T-helper 2 cell treated with Interferon-gamma antibody and Interleukin-4, amounts not matched to agents 5 μg/mL and 100 μg/mL, for 36 hours (primary cell): ENCODE data around the gene TUFM.

Experiments used
- DNase-seq: peaks from one replicate; pipeline ENCODE4 v3.0.0; 2021; ENCODE audit warnings: low spot score
- H3K27ac Mint-ChIP-seq: one replicate; pipeline ENCODE4 v1.8.0; 2021; ENCODE audit warnings: mild to moderate bottlenecking, mixed read lengths
- H3K27me3 Mint-ChIP-seq: one replicate; pipeline ENCODE4 v1.8.0; 2021; ENCODE audit warnings: low read depth, mixed read lengths
- H3K36me3 Mint-ChIP-seq: one replicate; pipeline ENCODE4 v1.8.0; 2021; ENCODE audit warnings: low read depth, mixed read lengths
- H3K4me1 Mint-ChIP-seq: one replicate; pipeline ENCODE4 v1.8.0; 2021; ENCODE audit warnings: low read depth, mixed read lengths
- H3K4me3 Mint-ChIP-seq: one replicate; pipeline ENCODE4 v1.8.0; 2022; ENCODE audit warnings: mild to moderate bottlenecking, moderate library complexity, mixed read lengths
- H3K9me3 Mint-ChIP-seq: one replicate; pipeline ENCODE4 v1.8.0; 2021; ENCODE audit warnings: mixed read lengths

TUFM gene

DNA sequence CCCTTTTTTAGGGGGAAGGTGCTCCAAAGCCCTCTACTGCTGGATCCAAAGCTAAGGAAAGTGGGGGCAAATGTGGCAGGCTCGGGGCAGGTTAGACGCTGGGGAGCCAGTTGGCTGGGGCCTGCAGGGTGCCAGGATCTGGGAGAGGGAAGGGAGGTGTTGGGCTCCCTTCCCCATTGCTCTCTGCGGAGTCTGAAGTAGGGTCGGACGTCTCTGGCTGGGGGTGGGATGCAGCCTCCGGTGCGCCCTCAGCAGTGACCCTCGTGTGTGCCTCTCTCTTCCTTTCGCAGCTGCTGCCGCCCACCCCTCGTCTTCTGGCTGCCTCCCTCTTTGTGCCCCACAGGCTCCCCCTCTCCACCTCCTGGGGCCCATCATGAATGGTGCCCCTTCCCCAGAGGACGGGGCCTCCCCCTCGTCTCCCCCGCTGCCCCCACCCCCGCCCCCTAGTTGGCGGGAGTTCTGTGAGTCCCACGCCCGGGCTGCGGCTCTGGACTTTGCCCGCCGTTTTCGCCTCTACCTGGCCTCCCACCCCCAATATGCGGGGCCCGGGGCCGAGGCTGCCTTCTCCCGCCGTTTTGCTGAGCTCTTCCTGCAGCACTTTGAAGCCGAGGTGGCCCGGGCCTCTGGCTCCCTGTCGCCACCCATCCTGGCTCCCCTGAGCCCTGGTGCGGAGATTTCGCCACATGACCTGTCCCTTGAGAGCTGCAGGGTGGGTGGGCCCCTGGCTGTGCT, 19.7 kb upstream of the TUFM start:
- H3K4me3 Mint-ChIP-seq = no peak overlapping the region
- no peak for DNase-seq
- no peaks in the 10 kb centered on the region for H3K27me3 Mint-ChIP-seq
- no peaks in the 10 kb centered on the region for H3K9me3 Mint-ChIP-seq
- peaks cover 21% of the 10 kb centered on the region for H3K36me3 Mint-ChIP-seq
- H3K4me1 Mint-ChIP-seq = peaks cover 21% of the 10 kb centered on the region
- H3K27ac Mint-ChIP-seq = no peak overlapping the region

DNA sequence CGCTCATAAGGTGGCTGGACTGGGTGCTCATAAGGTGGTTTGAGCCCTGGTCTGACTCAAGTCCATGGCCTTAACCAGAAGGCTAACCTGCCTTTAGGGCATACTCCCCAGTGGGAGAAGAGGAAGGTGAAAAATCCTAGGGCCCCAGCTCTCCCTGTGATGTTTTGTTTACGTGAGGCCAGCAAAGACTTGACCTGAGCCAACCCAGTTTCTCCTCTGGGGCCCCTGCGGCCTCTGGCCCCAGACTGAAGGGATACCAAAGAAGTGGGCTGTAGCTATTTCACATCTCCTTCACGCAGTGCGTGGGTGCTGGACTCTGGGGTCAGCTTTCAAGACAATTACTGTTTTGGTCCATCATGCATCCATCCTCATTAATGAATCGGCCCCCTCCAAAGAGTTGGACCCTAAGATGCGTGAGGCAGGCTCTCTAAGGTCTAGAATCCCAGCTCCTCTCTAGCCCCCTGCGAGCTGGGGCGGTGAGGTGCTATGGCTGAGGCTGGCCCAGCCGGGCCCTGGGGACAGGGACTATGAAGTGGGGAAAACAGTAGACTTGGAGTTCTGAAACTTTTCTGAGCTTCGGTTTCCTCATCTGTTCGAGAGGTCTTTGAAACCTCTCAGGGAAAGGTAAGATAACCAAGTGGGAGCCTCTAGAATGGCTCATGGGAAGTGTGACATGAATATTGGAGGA, 19.0 kb upstream of the TUFM start:
- Mint-ChIP-seq H3K9me3 (no peaks in the 10 kb centered on the region), H3K27me3 (no peaks in the 10 kb centered on the region), H3K36me3 (peaks cover 16% of the 10 kb centered on the region), H3K4me1 (peaks cover 21% of the 10 kb centered on the region), H3K27ac (no peak overlapping the region), H3K4me3 (peak overlapping the region; percentile 98)
- DNase-seq = no peak

DNA sequence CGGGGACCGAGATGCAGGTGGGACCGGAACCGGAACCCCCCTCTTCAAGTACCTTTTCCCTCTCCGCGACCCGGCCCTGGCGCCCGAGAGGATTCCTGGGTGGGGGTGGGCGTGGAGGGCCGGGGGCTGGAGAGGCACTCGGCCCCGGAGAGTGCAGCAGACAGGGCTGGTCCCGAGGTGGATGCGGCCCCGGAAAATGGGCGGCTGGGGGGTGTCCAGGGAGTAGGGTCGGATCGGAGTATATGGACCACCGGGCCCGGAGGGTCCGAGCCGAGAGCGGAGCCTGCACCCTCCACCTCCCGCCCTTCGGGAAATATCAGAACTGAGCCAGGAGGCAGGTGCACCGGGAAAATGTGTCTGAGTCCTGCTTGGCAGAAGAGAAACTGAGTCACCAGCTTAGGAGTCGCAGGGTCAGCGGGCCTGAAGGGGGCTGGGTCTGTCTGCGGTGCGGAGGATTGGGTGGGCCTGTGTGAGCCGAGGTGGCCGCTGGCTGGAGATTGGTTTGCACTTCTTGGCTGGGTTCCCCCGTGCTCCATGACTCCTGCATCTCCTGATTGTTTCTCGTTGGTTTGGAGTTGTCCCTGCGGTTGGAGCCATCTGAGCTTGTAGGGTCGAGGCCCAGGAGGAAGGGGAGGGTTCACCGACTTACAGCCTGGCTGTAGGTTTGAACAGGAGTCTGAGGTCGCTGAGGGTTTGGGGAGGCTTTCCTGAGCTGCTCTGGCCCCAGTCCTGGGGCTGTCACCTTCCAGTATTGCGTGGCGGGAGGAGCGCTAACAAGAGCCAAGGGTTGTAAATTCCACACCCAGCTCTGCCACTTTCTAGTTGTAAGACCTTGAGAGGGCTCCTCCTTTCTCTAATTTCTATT, 18.0 kb upstream of the TUFM start:
- Mint-ChIP-seq H3K27ac (peak overlapping the region; percentile 97), H3K36me3 (peaks cover 13% of the 10 kb centered on the region), H3K4me1 (peaks cover 21% of the 10 kb centered on the region), H3K9me3 (no peaks in the 10 kb centered on the region), H3K27me3 (no peaks in the 10 kb centered on the region), H3K4me3 (peak overlapping the region; percentile 98)
- no peak for DNase-seq

DNA sequence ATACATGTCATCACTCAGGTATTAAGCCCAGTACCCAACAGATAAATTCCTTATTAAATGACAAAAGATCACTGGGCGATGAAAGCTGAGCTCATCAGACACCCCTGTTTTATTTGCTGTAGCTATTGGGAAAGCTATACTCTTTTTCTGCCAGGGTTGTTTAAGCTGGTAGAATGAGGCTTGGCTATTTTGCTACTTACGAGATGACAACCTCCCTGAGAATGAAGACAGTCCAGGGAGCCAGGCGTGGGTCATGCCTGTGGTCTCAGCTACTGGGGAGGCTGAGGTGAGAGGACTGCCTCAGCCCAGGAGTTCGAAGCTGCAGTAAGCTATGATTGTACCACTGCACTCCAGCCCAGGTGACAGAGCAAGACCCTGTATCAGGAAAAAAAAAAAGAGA, 13.2 kb upstream of the TUFM start:
- H3K27ac Mint-ChIP-seq = no peak overlapping the region
- no peaks in the 10 kb centered on the region for H3K9me3 Mint-ChIP-seq
- H3K4me1 Mint-ChIP-seq = peaks cover 9% of the 10 kb centered on the region
- no peaks in the 10 kb centered on the region for H3K27me3 Mint-ChIP-seq
- peaks cover 5% of the 10 kb centered on the region for H3K36me3 Mint-ChIP-seq
- H3K4me3 Mint-ChIP-seq = no peak overlapping the region
- DNase-seq = no peak

DNA sequence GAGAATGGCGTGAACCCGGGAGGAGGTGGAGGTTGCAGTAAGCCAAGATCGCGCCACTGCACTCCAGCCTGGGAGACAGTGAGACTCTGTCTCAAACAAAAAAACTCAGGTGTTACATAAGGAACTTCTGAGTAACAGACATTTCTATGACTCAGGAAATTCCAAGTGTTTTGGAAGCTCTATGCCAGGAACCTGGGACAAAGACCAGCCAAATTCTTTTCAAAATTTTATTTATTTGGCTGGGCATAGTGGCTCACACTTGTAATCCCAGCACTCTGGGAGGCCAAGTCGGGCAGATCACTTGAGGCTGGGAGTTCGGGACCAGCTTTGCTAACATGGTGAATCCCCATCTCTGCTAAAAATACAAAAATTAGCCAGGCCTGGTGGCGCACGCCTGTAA, 12.3 kb upstream of the TUFM start:
- H3K27ac Mint-ChIP-seq = no peak overlapping the region
- no peaks in the 10 kb centered on the region for H3K27me3 Mint-ChIP-seq
- no peaks in the 10 kb centered on the region for H3K9me3 Mint-ChIP-seq
- H3K4me1 Mint-ChIP-seq = peaks cover 9% of the 10 kb centered on the region
- peaks cover 4% of the 10 kb centered on the region for H3K36me3 Mint-ChIP-seq
- no peak overlapping the region for H3K4me3 Mint-ChIP-seq
- DNase-seq = no peak

DNA sequence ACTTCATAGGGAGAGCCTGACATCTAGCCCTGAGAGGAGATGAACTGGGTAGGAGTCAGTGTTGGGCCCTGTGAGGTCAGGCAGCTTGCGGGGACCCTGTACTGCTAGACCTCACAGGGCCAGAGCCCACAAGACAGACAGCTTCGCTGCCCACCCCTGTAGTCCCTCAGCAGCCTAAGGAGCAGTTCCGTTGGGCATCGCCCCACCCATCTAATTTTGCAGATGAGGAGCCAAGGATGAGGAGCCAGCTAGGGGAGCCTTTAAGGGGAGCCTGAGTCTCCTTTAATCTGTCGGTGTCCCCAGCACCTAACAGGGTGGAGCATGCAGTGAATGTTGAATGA, 755 bp upstream of the TUFM start:
- H3K4me3 Mint-ChIP-seq = peak overlapping the region; percentile 91
- H3K4me1 Mint-ChIP-seq = peaks cover 16% of the 10 kb centered on the region
- peaks cover 33% of the 10 kb centered on the region for H3K36me3 Mint-ChIP-seq
- H3K27ac Mint-ChIP-seq = peak overlapping the region; percentile 97
- H3K27me3 Mint-ChIP-seq = no peaks in the 10 kb centered on the region
- peak; percentile 22 for DNase-seq
- no peaks in the 10 kb centered on the region for H3K9me3 Mint-ChIP-seq

DNA sequence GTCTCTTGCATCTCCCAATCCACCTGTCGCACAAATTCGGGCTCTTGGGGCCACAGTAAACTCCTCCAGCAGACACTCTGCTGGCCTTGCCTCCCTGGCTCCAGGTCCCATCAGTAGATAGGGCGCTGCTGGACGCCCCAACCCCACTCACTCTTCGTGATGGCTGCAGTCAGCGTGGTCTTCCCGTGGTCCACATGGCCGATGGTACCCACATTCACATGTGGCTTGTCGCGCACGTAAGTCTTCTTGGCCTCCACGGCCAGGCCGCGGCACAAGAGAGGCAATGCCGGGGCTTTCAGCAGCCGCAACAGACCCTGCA, 428 bp downstream of the TUFM start:
- H3K27me3 Mint-ChIP-seq = no peaks in the 10 kb centered on the region
- DNase-seq = no peak

DNA sequence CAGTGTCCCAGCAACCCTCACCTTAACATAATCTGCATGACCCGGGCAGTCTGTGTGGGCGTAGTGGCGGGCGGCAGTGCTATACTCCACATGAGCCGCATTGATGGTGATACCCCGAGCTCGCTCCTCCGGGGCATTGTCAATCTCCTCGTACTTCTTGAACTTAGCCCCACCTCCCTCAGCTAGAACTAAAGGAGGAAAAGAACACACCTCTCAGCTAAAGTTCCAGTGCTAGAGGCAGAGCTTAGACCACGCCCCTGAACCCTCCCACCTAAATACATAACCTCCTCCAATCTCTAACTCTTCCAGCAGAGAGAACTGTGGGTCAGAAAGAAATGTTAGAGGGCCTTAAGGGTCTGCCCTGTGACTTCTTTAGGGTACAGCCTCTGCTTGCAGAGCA, 855 bp downstream of the TUFM start:
- H3K9me3 Mint-ChIP-seq = no peaks in the 10 kb centered on the region
- H3K4me3 Mint-ChIP-seq = peak overlapping the region; percentile 91
- peaks cover 16% of the 10 kb centered on the region for H3K4me1 Mint-ChIP-seq
- peaks cover 37% of the 10 kb centered on the region for H3K36me3 Mint-ChIP-seq
- H3K27me3 Mint-ChIP-seq = no peaks in the 10 kb centered on the region
- peak; percentile 43 for DNase-seq
- H3K27ac Mint-ChIP-seq = peak overlapping the region; percentile 97

More for the DNA sequence above, 428 bp downstream of the TUFM start:
- peak overlapping the region; percentile 97 for H3K27ac Mint-ChIP-seq
- peak overlapping the region; percentile 91 for H3K4me3 Mint-ChIP-seq
- H3K9me3 Mint-ChIP-seq = no peaks in the 10 kb centered on the region
- H3K4me1 Mint-ChIP-seq = peaks cover 16% of the 10 kb centered on the region
- H3K36me3 Mint-ChIP-seq = peaks cover 37% of the 10 kb centered on the region

DNA sequence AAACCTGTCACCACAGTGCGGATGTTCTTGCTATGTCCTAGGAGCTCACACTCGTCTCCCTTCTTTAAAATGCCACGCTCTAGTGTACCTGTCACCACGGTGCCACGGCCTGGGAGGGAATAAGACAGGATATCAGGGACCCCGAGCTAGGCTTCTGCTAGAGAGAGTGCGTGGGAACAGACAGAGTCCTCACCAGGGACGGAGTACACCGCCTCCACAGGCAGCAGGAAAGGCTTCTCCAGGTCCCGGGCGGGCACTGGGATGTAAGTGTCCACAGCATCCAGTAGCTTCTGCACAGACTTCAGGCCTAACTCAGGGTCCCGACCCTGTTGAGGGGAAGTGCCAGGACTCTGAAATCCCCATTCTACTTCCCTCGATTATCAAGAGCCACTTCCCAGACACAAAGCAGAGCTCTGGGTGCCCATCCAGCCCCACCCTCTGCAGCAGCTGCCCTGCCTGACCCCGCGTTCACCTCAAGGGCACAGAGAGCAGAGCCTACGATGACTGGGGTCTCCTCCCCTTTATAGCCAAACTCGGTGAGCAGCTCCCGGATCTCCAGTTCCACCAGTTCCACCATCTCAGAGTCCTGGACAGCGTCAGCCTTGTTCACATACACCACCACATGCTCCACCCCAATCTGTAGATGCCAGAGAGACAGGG, 1.8 kb downstream of the TUFM start:
- Mint-ChIP-seq H3K4me1 (peaks cover 16% of the 10 kb centered on the region), H3K27me3 (no peaks in the 10 kb centered on the region), H3K4me3 (peak overlapping the region; percentile 91), H3K36me3 (peaks cover 40% of the 10 kb centered on the region), H3K27ac (peak overlapping the region; percentile 97), H3K9me3 (no peaks in the 10 kb centered on the region)
- no peak for DNase-seq

DNA sequence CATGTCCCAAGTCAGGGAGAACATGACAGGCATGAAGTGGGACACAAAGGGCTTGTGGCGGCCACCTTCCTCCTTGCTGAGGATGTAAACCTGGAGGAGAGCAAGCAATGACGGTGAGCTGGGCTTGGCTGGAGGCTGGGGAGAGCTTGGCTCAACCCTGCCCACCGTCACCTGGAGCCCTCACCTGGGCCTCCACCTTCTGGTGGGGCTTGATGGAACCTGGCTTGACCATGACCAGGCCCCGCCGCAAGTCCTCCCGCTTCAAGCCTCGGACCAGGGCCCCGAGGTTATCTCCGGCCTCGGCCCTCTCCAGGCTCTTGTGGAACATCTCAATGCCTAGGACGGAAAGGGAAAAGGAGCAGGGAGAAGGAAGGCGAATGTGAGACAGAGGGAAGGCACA, 2.4 kb downstream of the TUFM start:
- Mint-ChIP-seq H3K27ac (no peak overlapping the region), H3K4me3 (no peak overlapping the region), H3K4me1 (peaks cover 16% of the 10 kb centered on the region), H3K27me3 (no peaks in the 10 kb centered on the region), H3K9me3 (no peaks in the 10 kb centered on the region), H3K36me3 (peaks cover 43% of the 10 kb centered on the region)
- DNase-seq = no peak

DNA sequence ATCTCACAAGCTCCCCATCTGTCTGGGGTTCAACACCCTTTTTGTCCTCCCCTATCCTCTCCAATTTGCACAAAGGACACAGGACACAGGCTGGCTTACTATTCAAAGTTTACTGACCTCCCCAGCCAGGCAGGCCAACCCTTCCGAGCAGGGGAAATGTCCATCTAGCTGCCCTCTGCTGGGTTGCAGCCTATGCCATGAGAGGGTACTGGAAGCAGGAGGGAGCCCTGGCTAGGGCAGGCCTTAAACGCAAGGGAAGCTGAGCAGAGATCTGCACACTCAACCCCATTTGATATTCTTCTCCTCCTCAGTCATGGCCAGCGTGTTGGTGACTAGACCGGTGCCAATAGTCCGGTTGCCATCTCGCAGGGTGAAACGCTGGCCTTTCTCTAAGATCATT, 3.5 kb downstream of the TUFM start:
- Mint-ChIP-seq H3K4me3 (no peak overlapping the region), H3K27me3 (no peaks in the 10 kb centered on the region), H3K9me3 (no peaks in the 10 kb centered on the region), H3K36me3 (peaks cover 51% of the 10 kb centered on the region), H3K4me1 (peaks cover 16% of the 10 kb centered on the region), H3K27ac (no peak overlapping the region)
- DNase-seq = no peak

DNA sequence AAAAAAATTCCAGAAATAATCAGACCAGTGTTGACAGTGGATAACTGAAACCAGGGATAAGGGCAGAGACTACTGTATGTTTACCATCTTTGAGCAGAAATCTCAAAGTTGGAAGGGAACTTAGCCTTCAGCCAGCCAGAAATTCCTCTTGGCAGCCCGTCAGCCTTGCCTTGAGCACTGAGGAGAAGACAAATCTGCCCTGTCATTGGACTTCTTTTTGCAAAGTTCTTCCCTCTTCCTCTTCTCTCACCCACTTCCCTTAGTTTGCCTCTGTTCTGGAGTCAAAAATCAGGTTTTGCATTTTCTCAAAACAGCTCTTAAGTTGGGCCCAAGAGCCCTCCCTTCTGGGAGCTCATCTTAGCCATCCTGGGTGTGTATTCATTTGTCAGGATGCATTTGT, 6.2 kb downstream of the TUFM start:
- no peaks in the 10 kb centered on the region for H3K9me3 Mint-ChIP-seq
- no peak overlapping the region for H3K27ac Mint-ChIP-seq
- no peak for DNase-seq
- no peaks in the 10 kb centered on the region for H3K27me3 Mint-ChIP-seq
- H3K4me1 Mint-ChIP-seq = peaks cover 1% of the 10 kb centered on the region
- H3K4me3 Mint-ChIP-seq = no peak overlapping the region
- H3K36me3 Mint-ChIP-seq = peaks cover 55% of the 10 kb centered on the region

DNA sequence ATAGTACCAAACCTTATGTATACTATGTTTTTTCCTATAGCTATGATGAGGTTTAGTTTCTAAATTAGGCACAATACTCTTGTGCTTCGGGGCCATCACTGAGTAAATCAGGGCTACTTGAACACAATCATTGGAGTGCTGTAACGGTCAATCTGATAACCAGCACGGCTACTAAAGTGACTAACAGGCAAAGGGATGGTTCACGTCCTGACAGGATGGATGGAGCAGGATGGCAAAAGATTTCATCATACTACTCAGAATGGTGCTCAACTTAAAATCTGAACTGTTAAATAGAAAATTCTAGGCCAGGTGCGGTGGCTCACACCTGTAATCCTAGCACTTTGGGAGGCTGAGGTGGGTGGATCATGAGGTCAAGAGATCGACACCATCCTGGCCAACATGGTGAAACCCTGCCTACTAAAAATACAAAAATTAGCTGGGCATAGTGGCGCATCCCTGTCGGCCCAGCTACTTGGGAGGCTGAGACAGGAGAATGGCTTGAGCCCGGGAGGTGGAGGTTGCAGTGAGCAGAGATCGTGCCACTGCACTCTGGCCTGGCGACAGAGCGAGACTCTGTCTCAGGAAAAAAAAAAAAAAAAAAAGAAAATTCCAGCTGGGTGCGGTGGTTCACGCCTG, 7.0 kb downstream of the TUFM start:
- Mint-ChIP-seq H3K27me3 (no peaks in the 10 kb centered on the region), H3K27ac (no peak overlapping the region), H3K4me3 (no peak overlapping the region), H3K36me3 (peaks cover 55% of the 10 kb centered on the region), H3K9me3 (no peaks in the 10 kb centered on the region), H3K4me1 (no peaks in the 10 kb centered on the region)
- DNase-seq = no peak
